Measurements from ENCODE around the gene CHAC1. TPM values are rescaled to one million over a fixed set of nuclear protein-coding genes. Genes with fewer than 3 reads are reported as not detected.

CHAC1 gene
- polyA plus RNA-seq, 1 donor from 2014 or later = 3.6 TPM

- TF ChIP-seq, protein P1, sequence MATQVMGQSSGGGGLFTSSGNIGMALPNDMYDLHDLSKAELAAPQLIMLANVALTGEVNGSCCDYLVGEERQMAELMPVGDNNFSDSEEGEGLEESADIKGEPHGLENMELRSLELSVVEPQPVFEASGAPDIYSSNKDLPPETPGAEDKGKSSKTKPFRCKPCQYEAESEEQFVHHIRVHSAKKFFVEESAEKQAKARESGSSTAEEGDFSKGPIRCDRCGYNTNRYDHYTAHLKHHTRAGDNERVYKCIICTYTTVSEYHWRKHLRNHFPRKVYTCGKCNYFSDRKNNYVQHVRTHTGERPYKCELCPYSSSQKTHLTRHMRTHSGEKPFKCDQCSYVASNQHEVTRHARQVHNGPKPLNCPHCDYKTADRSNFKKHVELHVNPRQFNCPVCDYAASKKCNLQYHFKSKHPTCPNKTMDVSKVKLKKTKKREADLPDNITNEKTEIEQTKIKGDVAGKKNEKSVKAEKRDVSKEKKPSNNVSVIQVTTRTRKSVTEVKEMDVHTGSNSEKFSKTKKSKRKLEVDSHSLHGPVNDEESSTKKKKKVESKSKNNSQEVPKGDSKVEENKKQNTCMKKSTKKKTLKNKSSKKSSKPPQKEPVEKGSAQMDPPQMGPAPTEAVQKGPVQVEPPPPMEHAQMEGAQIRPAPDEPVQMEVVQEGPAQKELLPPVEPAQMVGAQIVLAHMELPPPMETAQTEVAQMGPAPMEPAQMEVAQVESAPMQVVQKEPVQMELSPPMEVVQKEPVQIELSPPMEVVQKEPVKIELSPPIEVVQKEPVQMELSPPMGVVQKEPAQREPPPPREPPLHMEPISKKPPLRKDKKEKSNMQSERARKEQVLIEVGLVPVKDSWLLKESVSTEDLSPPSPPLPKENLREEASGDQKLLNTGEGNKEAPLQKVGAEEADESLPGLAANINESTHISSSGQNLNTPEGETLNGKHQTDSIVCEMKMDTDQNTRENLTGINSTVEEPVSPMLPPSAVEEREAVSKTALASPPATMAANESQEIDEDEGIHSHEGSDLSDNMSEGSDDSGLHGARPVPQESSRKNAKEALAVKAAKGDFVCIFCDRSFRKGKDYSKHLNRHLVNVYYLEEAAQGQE (IDR thresholded peaks at IDR 0.05; ENCODE audit: borderline replicate concordance) = no peak
- TF ChIP-seq EZH2 (IDR thresholded peaks at IDR 0.05; ENCODE audit: borderline replicate concordance, insufficient read depth, low read length, poor library complexity, severe bottlenecking) (no peak), CTCF (IDR thresholded peaks at IDR 0.05; ENCODE audit: poor library complexity, severe bottlenecking) (no peak), SMC3 (conservative IDR thresholded peaks at IDR 0.05; ENCODE audit: poor library complexity) (no peak)
- H3K36me3 ChIP-seq (ENCODE audit: insufficient read depth, low read length) = no peaks in the 10 kb centered on the region
- H3K79me2 ChIP-seq (replicated peaks; ENCODE audit: insufficient read depth, low read length) = no peaks in the 10 kb centered on the region
- no peak overlapping the region for H3K4me3 ChIP-seq (ENCODE audit: low read length)
- H3K9ac ChIP-seq (ENCODE audit: low read length) = no peak overlapping the region
- no peaks in the 10 kb centered on the region for H3K9me2 ChIP-seq (ENCODE audit: insufficient read depth, low read length)
- H3K27me3 ChIP-seq (ENCODE audit: insufficient read depth, low read depth, low read length) = no peaks in the 10 kb centered on the region
- H3K9me3 ChIP-seq (ENCODE audit: low read length) = no peaks in the 10 kb centered on the region
- no peak overlapping the region for H3K27ac ChIP-seq (ENCODE audit: low read length)
- no peak overlapping the region for H3K4me2 ChIP-seq (ENCODE audit: low read length)
- H3F3A ChIP-seq (ENCODE audit: insufficient read depth, low read length, poor library complexity, severe bottlenecking) = no peaks in the 10 kb centered on the region
- no peaks in the 10 kb centered on the region for H4K20me1 ChIP-seq (ENCODE audit: insufficient read depth)
- H2AFZ ChIP-seq (ENCODE audit: low read depth, low read length) = no peak overlapping the region
Observed at GRCh38 chr15:40963201-40963600, 9.9 kb downstream of the CHAC1 start.

- no peaks in the 10 kb centered on the region for H3F3A ChIP-seq (ENCODE audit: insufficient read depth, low read length, poor library complexity, severe bottlenecking)
- H3K27ac ChIP-seq (ENCODE audit: low read length) = no peak overlapping the region
- TF ChIP-seq POLR2AphosphoS5 (IDR thresholded peaks at IDR 0.05) (no peak), SMC3 (conservative IDR thresholded peaks at IDR 0.05; ENCODE audit: poor library complexity) (no peak), CTCF (IDR thresholded peaks at IDR 0.05; ENCODE audit: poor library complexity, severe bottlenecking) (no peak), EP300 (conservative IDR thresholded peaks at IDR 0.05; ENCODE audit: poor library complexity, severe bottlenecking) (no peak), MXI1 (conservative IDR thresholded peaks at IDR 0.05; ENCODE audit: poor library complexity, severe bottlenecking) (no peak), RAD21 (conservative IDR thresholded peaks at IDR 0.05) (no peak), TAF1 (IDR thresholded peaks at IDR 0.05; ENCODE audit: low read depth) (no peak), EZH2 (IDR thresholded peaks at IDR 0.05; ENCODE audit: borderline replicate concordance, insufficient read depth, low read length, poor library complexity, severe bottlenecking) (no peak)
- TF ChIP-seq, protein P1 (IDR thresholded peaks at IDR 0.05; ENCODE audit: borderline replicate concordance) = no peak
- no peaks in the 10 kb centered on the region for H3K27me3 ChIP-seq (ENCODE audit: insufficient read depth, low read depth, low read length)
- no peak overlapping the region for H2AFZ ChIP-seq (ENCODE audit: low read depth, low read length)
- H3K4me3 ChIP-seq (ENCODE audit: low read length) = no peak overlapping the region
- no peaks in the 10 kb centered on the region for H3K9me3 ChIP-seq (ENCODE audit: low read length)
- H3K9ac ChIP-seq (ENCODE audit: low read length) = no peak overlapping the region
- no peaks in the 10 kb centered on the region for H3K79me2 ChIP-seq (replicated peaks; ENCODE audit: insufficient read depth, low read length)
- H3K9me2 ChIP-seq (ENCODE audit: insufficient read depth, low read length) = no peaks in the 10 kb centered on the region
- no peak overlapping the region for H3K4me2 ChIP-seq (ENCODE audit: low read length)
- no peaks in the 10 kb centered on the region for H4K20me1 ChIP-seq (ENCODE audit: insufficient read depth)
- H3K36me3 ChIP-seq (ENCODE audit: insufficient read depth, low read length) = no peaks in the 10 kb centered on the region
Observed at GRCh38 chr15:40964006-40964405, 10.7 kb downstream of the CHAC1 start.

Measured in neural cell (in vitro differentiated cells).